ENCODE measurements around the gene DNM3.

DNA sequence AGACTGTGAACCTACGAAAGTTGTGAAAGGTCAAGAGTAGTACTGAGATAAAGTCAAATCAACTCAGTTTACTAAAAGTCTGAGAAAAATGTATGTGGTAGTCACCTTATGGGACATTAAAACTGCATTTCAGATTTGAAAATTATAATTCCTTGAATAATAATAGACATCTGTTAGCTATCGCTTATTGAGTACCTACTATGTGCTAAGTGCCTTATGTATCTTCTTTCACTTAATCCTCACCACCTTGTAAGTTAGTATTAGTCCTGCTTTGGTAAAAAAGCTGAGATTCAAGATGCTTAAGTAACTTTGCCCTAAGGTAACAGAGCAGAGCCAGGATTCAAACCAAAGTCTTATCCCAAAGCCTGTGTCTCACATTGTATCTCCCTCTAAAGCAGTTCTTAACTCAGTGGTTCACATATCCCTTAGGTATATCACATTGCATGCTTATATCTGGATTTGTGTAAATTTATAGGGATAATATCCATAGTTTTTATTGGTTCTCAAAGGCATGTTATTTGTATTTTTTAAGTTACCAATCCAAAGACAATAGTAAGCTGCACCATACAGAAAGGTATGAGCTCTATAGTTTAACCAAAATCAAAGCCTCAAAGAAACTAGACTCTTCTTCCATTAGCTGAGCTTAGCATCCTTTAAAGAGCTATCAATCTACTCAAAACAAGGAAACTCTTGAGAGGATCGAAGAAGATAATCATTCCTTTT, 601.7 kb downstream of the DNM3 start:
- TF ChIP-seq EZH2 (IDR thresholded peaks at IDR 0.05; ENCODE audit: borderline replicate concordance, low read depth, low read length, poor library complexity, severe bottlenecking), result no peak
- TF ChIP-seq, protein P1, sequence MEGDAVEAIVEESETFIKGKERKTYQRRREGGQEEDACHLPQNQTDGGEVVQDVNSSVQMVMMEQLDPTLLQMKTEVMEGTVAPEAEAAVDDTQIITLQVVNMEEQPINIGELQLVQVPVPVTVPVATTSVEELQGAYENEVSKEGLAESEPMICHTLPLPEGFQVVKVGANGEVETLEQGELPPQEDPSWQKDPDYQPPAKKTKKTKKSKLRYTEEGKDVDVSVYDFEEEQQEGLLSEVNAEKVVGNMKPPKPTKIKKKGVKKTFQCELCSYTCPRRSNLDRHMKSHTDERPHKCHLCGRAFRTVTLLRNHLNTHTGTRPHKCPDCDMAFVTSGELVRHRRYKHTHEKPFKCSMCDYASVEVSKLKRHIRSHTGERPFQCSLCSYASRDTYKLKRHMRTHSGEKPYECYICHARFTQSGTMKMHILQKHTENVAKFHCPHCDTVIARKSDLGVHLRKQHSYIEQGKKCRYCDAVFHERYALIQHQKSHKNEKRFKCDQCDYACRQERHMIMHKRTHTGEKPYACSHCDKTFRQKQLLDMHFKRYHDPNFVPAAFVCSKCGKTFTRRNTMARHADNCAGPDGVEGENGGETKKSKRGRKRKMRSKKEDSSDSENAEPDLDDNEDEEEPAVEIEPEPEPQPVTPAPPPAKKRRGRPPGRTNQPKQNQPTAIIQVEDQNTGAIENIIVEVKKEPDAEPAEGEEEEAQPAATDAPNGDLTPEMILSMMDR (conservative IDR thresholded peaks at IDR 0.05; ENCODE audit: low read depth, low read length), result no peak

All from A673 (cell line).